DMS 273 treated with DMSO at 0.1 percent for 48 hours (cell line): ENCODE measurements around the gene BAHCC1.

Source experiments
- DNase-seq: peaks from one replicate; lab custom pipeline; 2025; lab: John Stamatoyannopoulos, UW

The BAHCC1 gene

GRCh38 chr17:81443269-81443668, 48.0 kb downstream of the BAHCC1 start:
- no peak for DNase-seq

DNA sequence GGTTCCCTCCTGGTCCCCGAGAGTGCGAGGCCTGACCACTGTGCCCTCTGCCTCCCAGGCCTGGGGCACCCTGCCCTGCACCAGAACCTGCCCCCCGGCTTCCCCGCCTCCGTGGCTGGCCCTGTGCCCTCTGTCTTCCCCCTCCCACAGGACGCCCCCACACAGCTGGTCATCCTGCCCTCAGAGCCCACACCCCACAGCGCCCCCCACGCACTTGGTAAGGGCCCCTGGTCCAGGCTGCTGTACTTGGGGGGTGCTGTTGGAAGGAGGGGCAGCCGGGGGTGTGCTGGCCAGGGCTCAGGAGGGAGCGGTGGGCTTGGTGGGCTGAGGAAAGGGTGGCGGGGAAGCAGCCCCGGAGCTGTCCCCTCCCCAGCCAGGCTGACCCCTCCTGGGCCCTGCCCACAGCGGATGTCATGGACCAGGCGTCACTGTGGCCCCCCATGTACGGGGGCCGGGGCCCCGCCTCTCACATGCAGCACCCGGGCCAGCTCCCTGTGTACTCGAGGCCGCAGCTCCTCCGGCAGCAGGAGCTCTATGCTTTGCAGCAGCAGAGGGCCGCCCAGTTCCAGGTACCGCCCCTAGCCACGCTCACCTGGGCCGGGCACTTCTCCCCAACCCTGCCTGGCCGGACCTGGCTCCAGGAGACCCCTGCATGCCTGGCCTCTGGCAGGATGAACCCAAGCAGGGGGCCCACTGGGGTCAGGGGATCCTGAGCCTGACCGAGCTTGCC, 49.5 kb downstream of the BAHCC1 start:
- no peak for DNase-seq

- no peak for DNase-seq
These were observed 50.6 kb downstream of the BAHCC1 start for GRCh38 chr17:81445642-81446503.

GRCh38 chr17:81447331-81447933, 52.2 kb downstream of the BAHCC1 start:
- no peak for DNase-seq

DNA sequence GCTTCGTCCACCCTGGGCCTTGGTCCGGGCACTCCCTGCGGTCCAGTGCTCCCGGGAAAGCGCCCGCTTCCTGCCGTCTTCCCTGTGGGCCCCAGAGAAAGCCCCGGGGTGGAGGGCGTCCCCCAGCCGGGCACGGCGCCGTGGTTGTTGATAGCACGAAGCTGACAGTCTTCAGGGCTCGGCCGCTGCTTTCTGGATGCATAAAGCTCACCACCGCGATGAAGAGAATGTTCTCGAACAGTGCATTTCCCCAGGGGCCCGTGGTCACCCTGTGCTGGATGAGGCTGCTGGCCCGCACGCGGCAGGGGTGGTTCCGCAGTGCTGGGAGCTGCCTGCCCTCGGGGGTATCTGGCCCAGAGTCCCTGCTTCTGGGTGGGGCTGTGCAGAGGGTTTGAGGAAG, 53.2 kb downstream of the BAHCC1 start:
- DNase-seq: no peak

GRCh38 chr17:81448950-81449349, 53.7 kb downstream of the BAHCC1 start:
- DNase-seq: no peak

GRCh38 chr17:81449351-81449750, 54.1 kb downstream of the BAHCC1 start:
- no peak for DNase-seq

GRCh38 chr17:81451823-81452222, 56.6 kb downstream of the BAHCC1 start:
- no peak for DNase-seq

DNA sequence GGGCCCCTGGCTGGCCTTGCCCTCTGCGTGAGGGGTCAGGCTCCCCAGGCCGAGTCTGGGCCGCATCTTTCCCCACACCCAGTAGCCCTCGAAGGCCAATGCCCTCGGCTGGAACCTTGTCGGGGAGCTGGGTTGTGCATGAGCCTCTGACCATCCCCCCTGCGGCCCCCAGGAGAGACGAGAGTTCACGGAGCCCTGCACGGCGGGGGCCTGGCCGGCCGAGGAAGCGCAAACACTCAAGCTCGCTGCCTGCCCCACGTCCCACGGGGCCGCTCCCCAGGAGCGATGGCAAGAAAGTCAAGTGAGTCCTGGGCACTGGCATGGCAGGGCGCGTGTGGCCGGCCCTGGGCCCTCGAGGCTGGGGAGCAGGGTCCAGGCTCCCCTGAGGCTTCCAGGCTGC, 57.3 kb downstream of the BAHCC1 start:
- DNase-seq: no peak

DNA sequence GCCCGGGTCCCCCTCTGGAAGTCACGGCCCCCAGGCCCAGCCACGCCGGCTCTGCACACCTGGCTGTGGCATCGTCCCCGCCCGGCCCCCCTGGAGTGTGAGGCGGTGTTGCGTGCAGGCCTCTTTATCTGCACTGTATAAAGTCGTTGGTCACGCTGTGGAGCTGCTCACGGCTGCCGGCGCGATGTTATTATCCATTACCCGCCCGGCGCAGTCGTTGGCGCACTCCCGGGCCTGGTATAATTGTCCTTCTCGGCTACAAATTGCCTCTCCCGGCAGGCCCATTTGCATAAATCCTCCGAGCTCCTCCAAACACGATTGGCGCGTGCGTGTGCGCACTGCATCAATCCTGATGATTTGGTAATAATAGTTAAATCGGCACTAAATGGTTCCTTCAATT, 57.8 kb downstream of the BAHCC1 start:
- no peak for DNase-seq

DNA sequence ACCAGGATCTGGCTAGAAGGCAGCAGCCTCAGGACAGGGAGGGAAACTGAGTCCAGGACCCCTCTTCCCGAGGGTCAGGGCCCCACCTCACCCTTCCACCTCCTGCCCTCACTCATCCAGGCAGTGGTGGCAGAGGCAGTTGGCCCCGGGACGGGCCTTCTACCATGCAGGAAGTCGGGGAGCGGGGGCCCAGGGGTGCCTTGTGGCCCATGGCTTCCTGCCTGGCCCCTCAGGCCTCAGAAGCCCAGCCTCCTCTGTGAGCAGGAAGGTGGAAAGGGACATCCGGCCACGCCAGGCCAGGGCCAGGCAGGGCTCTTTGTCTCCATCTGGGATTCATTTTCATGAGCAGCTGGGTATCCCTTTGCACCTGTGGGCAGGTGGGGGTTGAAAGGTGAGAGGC, 58.5 kb downstream of the BAHCC1 start:
- no peak for DNase-seq

DNA sequence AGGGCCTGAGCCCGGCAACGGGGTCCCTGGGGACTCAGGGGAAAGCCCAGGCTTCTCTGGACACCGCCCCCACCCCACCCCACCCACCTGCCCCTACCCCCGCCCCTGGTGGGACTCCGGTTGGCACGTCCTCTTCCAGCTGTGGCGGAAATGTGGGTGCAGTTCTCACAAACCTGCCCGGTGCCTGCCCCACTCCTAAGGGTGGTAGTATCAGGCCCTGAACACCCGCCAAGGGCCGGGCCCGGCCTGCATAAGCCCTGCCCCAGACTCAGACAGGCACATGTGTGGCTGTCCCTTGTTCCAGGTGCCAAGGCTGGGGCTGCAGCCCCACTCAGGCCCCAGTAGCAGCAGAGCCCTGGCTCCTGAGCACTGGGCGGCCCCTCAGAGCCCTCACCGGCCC, 59.2 kb downstream of the BAHCC1 start:
- no peak for DNase-seq

DNA sequence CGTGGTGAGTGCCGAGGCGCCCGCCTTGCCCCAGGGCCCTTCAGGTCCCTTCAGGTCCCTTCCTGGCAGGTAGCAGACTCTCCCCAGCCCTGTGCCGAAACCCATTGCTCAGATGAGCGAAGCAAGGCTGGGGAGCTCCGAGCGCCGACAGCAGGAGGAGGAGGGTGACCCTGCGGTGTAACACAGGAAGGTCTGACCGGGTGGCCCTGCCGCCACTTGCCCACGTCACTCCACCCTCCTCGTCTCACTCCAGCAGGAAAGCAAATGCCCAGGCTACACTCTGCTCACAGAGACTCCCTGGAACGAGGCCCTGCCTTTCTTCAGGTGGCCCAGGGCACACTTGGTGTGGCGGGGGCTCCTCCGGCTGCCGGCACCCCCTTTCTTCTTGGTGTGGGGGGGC, 60.1 kb downstream of the BAHCC1 start:
- DNase-seq: no peak

- DNase-seq: no peak
These were observed 60.8 kb downstream of the BAHCC1 start for GRCh38 chr17:81456091-81456490.

GRCh38 chr17:81456798-81457197, 61.5 kb downstream of the BAHCC1 start:
- DNase-seq: no peak

GRCh38 chr17:81457401-81457800, 62.1 kb downstream of the BAHCC1 start:
- DNase-seq: no peak

- no peak for DNase-seq
These were observed 62.8 kb downstream of the BAHCC1 start for GRCh38 chr17:81457917-81458555.

- DNase-seq: no peak
These were observed 63.4 kb downstream of the BAHCC1 start for GRCh38 chr17:81458628-81459027.

GRCh38 chr17:81459224-81459623, 64.0 kb downstream of the BAHCC1 start:
- no peak for DNase-seq

DNA sequence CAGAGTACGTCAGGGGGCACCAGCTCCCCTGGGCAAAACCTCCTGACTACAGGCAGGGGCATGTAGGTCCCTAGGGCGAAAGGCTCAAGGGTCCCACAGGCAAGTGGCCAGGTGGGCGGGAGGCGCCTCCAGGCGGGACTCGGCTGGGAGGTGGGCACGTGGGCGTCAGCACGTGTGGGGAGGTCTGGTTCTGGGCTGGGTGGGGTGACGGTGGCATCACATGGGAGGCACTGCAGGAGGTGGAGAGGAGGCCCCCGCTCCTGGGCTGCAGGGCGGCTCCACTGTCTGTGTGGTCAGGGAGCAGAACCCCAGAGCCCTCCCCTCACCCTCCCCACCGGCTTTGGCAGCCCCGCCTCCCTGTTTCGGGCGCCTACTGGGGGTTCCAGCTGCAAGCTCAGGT, 64.6 kb downstream of the BAHCC1 start:
- DNase-seq: no peak

- DNase-seq: no peak
These were observed 65.7 kb downstream of the BAHCC1 start for GRCh38 chr17:81460856-81461460.
